D721Med (cell line): ENCODE data around the gene PSME2.

ENCODE experiments used
- DNase-seq: peaks from one replicate; pipeline ENCODE4 v3.0.0; 2011; ENCODE audit warnings: low spot score; ENCODE audit not compliant: insufficient read length
- FAIRE-seq: peaks from 2 replicates; lab custom pipeline; 2011; peaks lifted over from hg19 to GRCh38; lab: Jason Lieb, UNC
- TF ChIP-seq, protein P1 (sequence below): IDR thresholded peaks from 2 replicates; pipeline ENCODE4 v1.5.1; 2012; ENCODE audit warnings: mild to moderate bottlenecking, control low read depth; ENCODE audit not compliant: insufficient read depth; ENCODE audit errors: missing control alignments

PSME2 gene

GRCh38 chr14:24123424-24124417 is 22.7 kb downstream of the PSME2 start:
- no peak for FAIRE-seq

GRCh38 chr14:24122898-24123297 is 23.5 kb downstream of the PSME2 start:
- DNase-seq (no peak), FAIRE-seq (no peak)
- TF ChIP-seq, protein P1, sequence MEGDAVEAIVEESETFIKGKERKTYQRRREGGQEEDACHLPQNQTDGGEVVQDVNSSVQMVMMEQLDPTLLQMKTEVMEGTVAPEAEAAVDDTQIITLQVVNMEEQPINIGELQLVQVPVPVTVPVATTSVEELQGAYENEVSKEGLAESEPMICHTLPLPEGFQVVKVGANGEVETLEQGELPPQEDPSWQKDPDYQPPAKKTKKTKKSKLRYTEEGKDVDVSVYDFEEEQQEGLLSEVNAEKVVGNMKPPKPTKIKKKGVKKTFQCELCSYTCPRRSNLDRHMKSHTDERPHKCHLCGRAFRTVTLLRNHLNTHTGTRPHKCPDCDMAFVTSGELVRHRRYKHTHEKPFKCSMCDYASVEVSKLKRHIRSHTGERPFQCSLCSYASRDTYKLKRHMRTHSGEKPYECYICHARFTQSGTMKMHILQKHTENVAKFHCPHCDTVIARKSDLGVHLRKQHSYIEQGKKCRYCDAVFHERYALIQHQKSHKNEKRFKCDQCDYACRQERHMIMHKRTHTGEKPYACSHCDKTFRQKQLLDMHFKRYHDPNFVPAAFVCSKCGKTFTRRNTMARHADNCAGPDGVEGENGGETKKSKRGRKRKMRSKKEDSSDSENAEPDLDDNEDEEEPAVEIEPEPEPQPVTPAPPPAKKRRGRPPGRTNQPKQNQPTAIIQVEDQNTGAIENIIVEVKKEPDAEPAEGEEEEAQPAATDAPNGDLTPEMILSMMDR = no peak

More at GRCh38 chr14:24123424-24124417, 22.7 kb downstream of the PSME2 start:
- TF ChIP-seq, protein P1 = no peak
- no peak for DNase-seq

- TF ChIP-seq, protein P1 = no peak
- FAIRE-seq = no peak
Measured at GRCh38 chr14:24122416-24122815, 24.0 kb downstream of the PSME2 start.

GRCh38 chr14:24121210-24121609 is 25.2 kb downstream of the PSME2 start:
- TF ChIP-seq, protein P1 = no peak
- FAIRE-seq (no peak), DNase-seq (no peak)

More at GRCh38 chr14:24122416-24122815, 24.0 kb downstream of the PSME2 start:
- DNase-seq = no peak

DNA sequence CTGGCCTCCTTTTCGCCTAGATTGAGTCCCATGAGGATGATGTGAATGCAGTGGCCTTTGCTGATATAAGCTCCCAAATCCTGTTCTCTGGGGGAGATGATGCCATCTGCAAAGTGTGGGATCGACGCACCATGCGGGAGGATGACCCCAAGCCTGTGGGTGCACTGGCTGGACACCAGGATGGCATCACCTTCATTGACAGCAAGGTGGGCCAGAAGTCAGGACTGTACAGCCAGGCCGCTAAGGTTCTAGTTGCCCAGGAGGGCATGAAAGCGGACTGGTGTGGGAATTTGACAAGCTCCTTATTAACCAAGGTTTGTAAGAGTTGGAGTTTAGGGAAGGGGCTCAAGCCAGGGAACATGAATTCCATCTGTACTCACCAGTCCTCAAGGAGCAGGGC is 26.7 kb downstream of the PSME2 start:
- FAIRE-seq (no peak), DNase-seq (no peak)
- TF ChIP-seq, protein P1 = no peak

GRCh38 chr14:24117179-24117578 is 29.2 kb downstream of the PSME2 start:
- DNase-seq (no peak), FAIRE-seq (no peak)
- TF ChIP-seq, protein P1 = no peak

DNA sequence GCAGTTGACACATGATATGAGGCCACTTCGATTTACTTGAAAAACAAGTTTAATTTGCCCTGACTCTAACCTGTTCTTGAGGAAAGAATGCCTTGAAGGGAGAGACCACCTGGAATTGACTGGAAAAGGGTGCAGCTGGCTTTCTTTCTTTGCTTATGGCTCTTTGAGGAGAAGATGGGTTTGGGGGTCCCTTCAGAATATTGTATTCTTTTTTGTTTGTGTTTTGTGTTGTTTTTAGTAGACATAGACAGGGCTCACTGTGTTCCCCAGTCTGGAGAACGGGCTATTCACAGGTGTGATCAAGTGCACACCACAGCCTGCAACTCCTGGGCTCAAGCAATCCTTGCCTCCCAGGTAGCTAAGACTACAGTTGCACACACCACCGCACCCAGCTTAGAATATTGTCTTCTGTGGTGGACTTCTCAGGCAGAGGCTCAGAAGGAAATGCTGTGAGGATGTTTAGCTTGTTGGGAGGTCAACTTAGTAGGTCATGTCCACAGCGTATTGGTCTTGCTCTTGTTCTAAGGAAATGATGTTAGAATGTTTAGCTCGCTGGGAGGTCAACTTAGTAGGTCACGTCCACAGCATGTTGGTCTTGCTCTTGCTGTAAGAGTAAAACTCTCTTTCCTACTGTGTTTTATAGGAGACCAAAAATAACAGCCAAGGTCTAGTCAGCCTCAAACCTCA is 30.1 kb downstream of the PSME2 start:
- DNase-seq = no peak
- FAIRE-seq = no peak
- TF ChIP-seq, protein P1 = no peak
